Measurements from ENCODE around the gene GABRG3.

GABRG3 gene

DNA sequence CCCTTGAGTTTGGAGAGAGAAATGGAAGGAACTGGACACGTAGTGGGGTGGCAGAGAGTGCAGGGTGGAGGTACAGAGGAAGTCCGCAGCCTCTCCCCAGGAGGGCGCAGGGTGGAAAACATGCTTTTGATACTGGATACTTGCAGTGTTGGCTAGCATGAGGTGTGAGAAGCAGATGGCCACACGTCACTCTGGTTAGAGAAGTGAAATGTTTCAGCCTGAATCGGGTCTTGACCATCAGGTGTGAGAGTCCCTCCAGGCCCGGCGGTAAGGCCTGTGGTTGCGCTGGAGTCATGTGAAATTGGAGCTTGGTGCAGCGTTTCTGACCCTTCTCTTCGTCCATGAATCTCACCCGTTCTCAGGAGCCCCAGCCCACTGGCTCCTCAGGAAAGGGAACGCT is 93.1 kb downstream of the GABRG3 start:
- no peak for DNase-seq (ENCODE audit: low read depth)

DNA sequence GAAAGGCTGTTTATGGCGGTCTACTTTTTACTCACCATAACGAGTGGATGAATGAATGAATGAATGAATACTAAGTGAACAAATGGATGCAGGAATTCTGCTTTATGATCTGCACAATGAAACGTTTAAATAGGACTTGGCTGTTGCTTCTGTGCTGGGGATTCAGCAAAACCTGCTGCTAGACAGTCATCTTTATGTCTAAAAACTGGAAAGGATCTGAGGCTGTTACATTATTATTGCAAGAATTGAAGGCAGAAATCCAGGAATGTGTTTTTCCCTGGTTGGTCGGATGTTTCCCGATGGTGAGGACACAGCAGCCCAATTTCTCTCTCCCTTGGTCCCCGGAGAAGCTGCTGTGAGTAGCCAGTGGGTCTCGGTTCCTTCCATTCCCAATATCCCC is 94.2 kb downstream of the GABRG3 start:
- no peak for DNase-seq (ENCODE audit: low read depth)

DNA sequence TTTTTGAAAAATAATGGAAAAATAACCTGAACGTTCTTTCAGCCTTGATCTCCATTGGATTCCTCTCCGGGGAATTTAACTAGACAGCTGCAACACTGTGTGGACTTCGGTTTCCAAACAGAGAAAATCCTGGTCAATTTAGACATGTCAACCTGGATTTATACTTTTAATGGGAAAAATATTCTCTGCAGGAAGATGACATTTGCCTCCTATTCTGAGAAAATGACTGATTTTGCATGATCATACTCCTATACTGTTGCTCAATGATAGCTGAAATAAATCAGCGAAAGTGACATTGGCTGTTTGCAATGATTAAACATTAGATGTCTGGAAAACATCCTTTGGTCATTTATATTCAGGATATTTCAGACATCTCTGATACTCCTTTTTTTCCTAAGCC is 94.8 kb downstream of the GABRG3 start:
- DNase-seq (ENCODE audit: low read depth) = no peak

- DNase-seq (ENCODE audit: low read depth) = no peak
These were observed 95.5 kb downstream of the GABRG3 start for GRCh38 chr15:27066446-27066845.

DNA sequence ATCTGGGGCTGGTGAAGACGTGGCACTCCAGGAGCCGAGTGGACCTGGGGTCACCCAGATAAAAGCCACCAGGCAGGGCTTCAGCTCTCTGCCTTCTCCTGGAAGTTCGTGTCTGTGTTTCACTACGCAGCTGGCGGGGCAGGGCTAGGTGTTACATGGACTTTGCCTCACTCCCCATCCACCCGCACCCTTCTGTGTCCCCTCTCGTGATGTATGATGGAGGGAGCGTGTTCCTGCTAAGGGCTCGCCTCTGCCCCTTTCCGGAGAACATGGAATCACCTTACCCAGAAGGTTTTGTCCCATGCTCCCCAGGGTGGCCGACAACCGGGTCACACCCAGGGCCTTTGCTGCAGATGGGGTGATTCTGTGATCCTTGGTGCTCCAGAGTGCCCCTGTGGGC is 96.2 kb downstream of the GABRG3 start:
- no peak for DNase-seq (ENCODE audit: low read depth)

GRCh38 chr15:27070841-27071240 is 99.9 kb downstream of the GABRG3 start:
- no peak for DNase-seq (ENCODE audit: low read depth)

- DNase-seq (ENCODE audit: low read depth) = no peak
These were observed 103.2 kb downstream of the GABRG3 start for GRCh38 chr15:27074179-27074578.

DNA sequence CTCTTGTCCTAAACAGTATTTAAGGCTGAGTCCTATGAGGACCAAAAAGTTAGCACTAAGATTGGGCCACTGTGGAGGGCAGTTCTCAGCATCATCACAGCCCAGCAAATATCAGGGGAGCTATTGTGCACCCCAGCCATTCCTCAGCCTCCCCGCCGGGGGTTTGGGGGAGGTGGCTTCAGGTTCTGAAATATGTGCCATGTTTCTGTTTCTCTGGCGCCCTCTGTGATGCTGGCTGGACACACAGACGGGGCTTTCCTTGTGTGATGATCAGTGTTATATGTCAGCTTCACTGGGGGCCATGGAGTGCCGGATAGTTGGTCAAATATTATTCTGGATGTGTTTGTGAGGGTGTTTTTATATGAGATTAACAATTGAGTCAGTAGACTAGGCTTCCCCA is 106.8 kb downstream of the GABRG3 start:
- no peak for DNase-seq (ENCODE audit: low read depth)

GRCh38 chr15:27081676-27082418 is 110.9 kb downstream of the GABRG3 start:
- DNase-seq (ENCODE audit: low read depth) = no peak

- DNase-seq (ENCODE audit: low read depth) = no peak
These were observed 111.5 kb downstream of the GABRG3 start for GRCh38 chr15:27082526-27082925.

DNA sequence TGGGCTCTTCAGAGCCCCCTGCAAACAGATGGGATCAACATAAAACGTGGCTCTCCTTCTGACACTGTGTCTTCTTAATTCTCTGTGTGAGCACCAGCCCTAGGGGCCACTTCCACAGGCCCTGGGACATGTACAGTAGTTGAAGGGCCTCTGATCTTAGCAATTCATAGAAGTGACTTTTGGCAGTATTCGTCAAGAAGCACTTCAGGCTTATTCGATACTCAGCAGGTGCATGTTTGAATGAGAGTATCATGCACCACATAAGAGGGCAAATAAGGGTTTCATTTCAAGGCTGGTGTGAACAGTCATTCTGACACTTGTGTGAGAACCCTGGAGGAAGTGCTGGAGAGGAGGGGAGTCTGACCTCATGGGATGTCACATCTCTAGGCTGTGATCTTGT is 113.9 kb downstream of the GABRG3 start:
- no peak for DNase-seq (ENCODE audit: low read depth)

DNA sequence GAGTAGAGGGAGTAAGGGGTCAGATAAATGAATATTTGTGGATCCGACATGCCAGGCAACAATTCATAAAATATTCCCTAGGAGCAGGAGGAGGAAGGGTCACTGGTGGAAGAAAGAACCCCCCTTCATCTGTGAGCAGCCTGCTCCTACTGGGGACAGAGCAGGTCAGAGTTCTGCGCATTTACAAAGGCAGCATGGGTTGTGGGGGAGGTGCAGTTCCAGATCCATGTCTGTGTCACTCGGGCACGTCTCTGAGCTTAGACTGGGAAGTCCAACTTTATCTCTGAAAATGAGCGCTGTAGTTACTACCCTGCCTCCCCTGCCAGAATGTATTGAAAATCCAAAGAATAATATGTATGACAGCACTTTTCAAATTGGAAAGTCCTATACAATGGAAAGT is 115.2 kb downstream of the GABRG3 start:
- no peak for DNase-seq (ENCODE audit: low read depth)

- DNase-seq (ENCODE audit: low read depth) = no peak
These were observed 115.8 kb downstream of the GABRG3 start for GRCh38 chr15:27086805-27087204.

GRCh38 chr15:27087651-27088583 is 116.9 kb downstream of the GABRG3 start:
- DNase-seq (ENCODE audit: low read depth) = no peak

DNA sequence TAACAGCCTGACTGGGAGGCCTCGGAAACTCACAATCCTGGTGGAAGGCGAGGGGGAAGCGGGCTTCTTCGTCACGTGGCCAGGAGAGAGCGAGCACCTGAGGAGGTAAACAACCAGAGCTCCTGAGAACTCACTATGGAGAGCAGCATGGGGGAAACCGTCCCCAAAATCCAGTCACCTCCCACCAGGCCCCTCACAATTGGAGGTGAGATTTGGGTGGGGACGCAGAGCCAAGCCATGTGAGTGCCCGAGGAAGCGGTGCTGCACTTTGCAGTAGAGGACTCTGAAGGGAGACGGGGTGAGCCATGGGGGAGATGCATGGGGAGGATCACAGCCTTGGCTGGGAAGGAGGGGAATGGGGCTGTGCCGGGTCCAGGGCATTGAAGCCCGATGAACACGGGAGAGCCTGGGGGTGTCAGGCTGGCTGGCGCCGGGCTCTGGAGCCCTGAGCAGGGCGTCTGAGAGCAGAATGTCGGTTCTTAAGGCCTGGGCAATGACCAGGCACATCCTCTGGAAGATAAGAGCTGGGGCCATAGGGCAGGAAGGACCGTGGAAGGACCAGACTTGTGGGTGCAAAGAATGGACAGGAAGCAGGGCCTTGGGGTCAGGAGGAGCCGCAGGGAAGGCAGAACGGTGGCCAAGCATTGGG is 117.7 kb downstream of the GABRG3 start:
- DNase-seq (ENCODE audit: low read depth) = no peak

GRCh38 chr15:27089233-27089586 is 118.2 kb downstream of the GABRG3 start:
- no peak for DNase-seq (ENCODE audit: low read depth)

- no peak for DNase-seq (ENCODE audit: low read depth)
These were observed 118.7 kb downstream of the GABRG3 start for GRCh38 chr15:27089676-27090075.

DNA sequence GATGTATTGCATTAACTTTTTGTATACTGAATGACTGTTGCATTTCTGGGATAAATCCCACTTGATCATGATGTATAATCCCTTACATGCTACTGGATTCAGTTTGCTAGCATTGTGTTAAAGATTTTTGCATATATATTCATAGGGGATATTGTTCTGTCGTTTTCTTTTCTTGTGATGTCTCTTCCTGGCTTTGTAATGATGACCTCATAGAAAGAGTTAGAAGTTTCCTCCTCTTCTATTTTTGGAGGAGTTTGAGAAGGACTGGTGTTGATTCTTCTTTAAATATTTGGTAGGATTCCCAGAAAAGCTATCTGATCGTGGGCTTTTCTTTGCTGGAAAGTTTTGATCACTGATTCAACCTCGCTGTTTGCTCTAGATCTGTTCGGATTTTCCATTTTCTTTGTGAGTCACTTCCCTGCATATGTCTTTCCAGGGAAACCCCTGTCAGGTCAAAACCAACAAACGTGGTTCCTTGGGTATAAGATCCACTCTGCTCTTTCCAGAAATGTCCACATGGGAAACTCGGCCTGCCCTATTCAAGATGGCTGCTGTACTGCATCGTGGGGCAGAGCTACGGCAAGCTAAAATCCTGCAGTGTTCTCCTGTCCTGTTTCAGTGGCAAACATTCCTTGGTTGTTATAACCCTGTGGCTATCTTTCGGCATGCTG is 120.4 kb downstream of the GABRG3 start:
- no peak for DNase-seq (ENCODE audit: low read depth)

GRCh38 chr15:27092390-27092789 is 121.4 kb downstream of the GABRG3 start:
- DNase-seq (ENCODE audit: low read depth) = no peak

GRCh38 chr15:27094235-27094634 is 123.3 kb downstream of the GABRG3 start:
- no peak for DNase-seq (ENCODE audit: low read depth)

- DNase-seq (ENCODE audit: low read depth) = no peak
These were observed 125.1 kb downstream of the GABRG3 start for GRCh38 chr15:27095886-27096624.

DNA sequence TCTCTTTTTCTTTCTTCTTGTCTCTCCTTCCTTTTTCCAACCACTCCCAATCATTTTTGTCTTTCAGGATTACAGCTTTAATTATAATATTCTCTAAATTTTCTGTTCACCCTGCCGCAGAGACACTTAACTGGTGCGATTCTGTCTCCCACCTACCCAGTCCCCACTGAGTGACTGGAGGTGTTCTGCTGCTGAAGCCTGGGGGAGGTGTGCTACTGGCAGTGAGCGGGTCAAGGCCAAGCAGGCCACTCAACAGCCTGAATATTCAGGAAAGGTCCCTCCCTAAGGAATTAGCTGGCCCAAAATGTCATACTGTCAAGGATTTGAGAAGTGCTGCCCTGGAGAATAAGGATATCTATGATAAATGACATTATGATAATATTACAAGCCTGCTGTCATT is 126.5 kb downstream of the GABRG3 start:
- DNase-seq (ENCODE audit: low read depth) = no peak

Measured in stimulated activated CD8-positive, alpha-beta memory T cell treated with anti-CD3 and anti-CD28 coated beads, Interleukin-4, amount 100 ng/mL, for 24 hours (primary cell).